Mammary epithelial cell (primary cell): Measurements from ENCODE around the gene TAB2.

Source experiments
- EZH2 ChIP-seq: IDR thresholded peaks from 2 replicates; pipeline ENCODE4 v1.6.1; 2012; ENCODE audit warnings: low read length, inconsistent platforms, borderline replicate concordance
- TF ChIP-seq, protein P1 (sequence below), 2 donors: IDR thresholded peaks in 1 of 2; conservative IDR thresholded peaks in 1 of 2; 2 replicates each; pipeline ENCODE4 v1.5.1; 2011 to 2012; ENCODE audit warnings: inconsistent platforms in 2 of 2, low read length in 2 of 2, mild to moderate bottlenecking in 2 of 2, control low read depth in 1 of 2, low read depth in 1 of 2; ENCODE audit not compliant: insufficient read depth in 1 of 2; ENCODE audit errors: extremely low read depth in 1 of 2

DNA sequence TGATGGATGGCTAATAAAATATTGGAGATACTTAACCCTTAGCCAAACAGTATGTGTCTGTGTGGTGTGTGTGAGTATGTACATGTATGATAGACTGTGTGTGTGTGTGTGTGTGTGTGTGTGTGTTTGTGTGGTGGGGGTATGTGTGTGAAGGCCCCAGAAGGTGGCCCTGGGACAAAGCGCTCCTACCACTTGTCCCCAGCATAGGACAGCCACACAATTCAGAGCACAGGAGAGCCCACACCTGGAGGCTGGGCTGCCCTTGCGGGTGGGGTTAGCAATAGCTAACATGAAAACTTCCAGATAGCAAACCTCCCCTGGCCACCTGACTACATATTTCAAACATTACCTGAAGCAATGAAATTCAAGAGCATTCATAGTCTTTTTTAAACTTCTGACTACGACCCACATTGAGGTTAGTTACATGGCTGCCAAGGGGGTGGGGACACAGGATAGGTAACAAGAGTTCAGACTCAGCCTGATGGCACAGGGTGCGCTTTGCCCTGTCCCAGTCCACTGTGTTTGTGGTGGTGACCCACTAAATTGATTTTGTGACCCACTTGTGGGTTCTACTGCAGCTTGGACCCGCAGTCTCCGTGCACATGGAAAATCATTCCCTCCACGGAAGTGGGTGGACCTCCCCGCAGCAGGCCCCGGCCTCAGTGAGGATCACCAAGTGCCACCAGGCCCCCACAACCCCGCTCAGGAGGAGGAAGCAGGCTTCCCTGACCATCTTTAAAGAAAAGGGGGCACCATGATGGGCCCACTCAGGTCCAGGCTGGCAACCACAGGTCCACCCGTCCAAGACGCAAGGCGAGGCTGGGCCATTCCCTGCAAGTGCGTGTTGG lies 132.5 kb downstream of the TAB2 start:
- TF ChIP-seq, protein P1, sequence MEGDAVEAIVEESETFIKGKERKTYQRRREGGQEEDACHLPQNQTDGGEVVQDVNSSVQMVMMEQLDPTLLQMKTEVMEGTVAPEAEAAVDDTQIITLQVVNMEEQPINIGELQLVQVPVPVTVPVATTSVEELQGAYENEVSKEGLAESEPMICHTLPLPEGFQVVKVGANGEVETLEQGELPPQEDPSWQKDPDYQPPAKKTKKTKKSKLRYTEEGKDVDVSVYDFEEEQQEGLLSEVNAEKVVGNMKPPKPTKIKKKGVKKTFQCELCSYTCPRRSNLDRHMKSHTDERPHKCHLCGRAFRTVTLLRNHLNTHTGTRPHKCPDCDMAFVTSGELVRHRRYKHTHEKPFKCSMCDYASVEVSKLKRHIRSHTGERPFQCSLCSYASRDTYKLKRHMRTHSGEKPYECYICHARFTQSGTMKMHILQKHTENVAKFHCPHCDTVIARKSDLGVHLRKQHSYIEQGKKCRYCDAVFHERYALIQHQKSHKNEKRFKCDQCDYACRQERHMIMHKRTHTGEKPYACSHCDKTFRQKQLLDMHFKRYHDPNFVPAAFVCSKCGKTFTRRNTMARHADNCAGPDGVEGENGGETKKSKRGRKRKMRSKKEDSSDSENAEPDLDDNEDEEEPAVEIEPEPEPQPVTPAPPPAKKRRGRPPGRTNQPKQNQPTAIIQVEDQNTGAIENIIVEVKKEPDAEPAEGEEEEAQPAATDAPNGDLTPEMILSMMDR (conservative IDR thresholded peaks at IDR 0.05 in 1 of 2, IDR thresholded peaks at IDR 0.05 in 1 of 2; ENCODE audit: extremely low read depth in 1 of 2, insufficient read depth in 1 of 2, low read depth in 1 of 2, low read length in 2 of 2) = no peak
- no peak for TF ChIP-seq EZH2
